Endothelial cell of umbilical vein (primary cell): ENCODE data around the gene POLN. TPM values are rescaled to one million over a fixed set of nuclear protein-coding genes. Genes with fewer than 3 reads are reported as not detected.

Experiments used
- BruUV-seq: library from RNA; stranded (reverse); fragments of 400-500 nt; replicated peaks from 2 replicates; lab custom pipeline; 2021; lab: Mats Ljungman, UMichigan
- CTCF ChIA-PET: fragments of 300-600, 350-600 bp; sonication (Branson Sonifier 250); formaldehyde crosslinking; loops from one replicate; lab custom pipeline; 2021; ENCODE audit warnings: antibody characterized with exemption, inconsistent platforms; lab: Charles Lee
- POLR2A ChIA-PET: fragments of 300-600, 350-600 bp; sonication (Branson Sonifier 250); formaldehyde crosslinking; loops from one replicate; lab custom pipeline; 2021; ENCODE audit warnings: antibody characterized with exemption, inconsistent platforms; lab: Charles Lee
- DNase-seq: peaks from one replicate; pipeline ENCODE4 v3.0.0-alpha.2; 2011; ENCODE audit warnings: low read depth, low spot score
- FAIRE-seq: peaks from 2 replicates; lab custom pipeline; 2011; peaks lifted over from hg19 to GRCh38; lab: Jason Lieb, UNC
- H2AFZ ChIP-seq: 2 replicates; pipeline ENCODE4 v1.6.0; 2012; ENCODE audit warnings: low read depth, low read length, control low read depth, inconsistent platforms
- H3K27ac ChIP-seq: 2 replicates; pipeline ENCODE4 v1.5.1; 2011; ENCODE audit warnings: low read depth, mild to moderate bottlenecking, control low read depth, low read length, moderate library complexity; ENCODE audit not compliant: insufficient read depth
- H3K27me3 ChIP-seq, 2 experiments: 2 replicates each; pipeline versions ENCODE4 v1.6.0 to v1.6.1; 2011; ENCODE audit warnings: low read length in 2 of 2, mixed read lengths in 1 of 2; ENCODE audit not compliant: control insufficient read depth in 2 of 2, insufficient read depth in 2 of 2
- H3K36me3 ChIP-seq, 2 experiments: 2 replicates in 1 of 2; 3 replicates in 1 of 2; pipeline ENCODE4 v1.5.1; 2011; ENCODE audit warnings: low read length in 2 of 2, mild to moderate bottlenecking in 1 of 2, moderate library complexity in 1 of 2; ENCODE audit not compliant: control insufficient read depth in 2 of 2, insufficient read depth in 2 of 2; ENCODE audit errors: extremely low read depth in 1 of 2
- H3K4me1 ChIP-seq: 3 replicates; pipeline ENCODE4 v1.5.1; 2011; ENCODE audit warnings: mild to moderate bottlenecking, low read length; ENCODE audit not compliant: control insufficient read depth, insufficient read depth; ENCODE audit errors: extremely low read depth
- H3K4me2 ChIP-seq: 2 replicates; pipeline ENCODE4 v1.6.1; 2011; ENCODE audit warnings: low read length, control low read depth, mixed read lengths; ENCODE audit not compliant: insufficient read depth
- H3K4me3 ChIP-seq, 3 experiments: fragments of 200-600 bp in 1 of 3; sonication (generic), shearing (Covaris generic) in 1 of 3; replicated peaks in 1 of 3; 2 replicates each; pipeline ENCODE4 v1.5.1; 2011 to 2016; ENCODE audit warnings: control low read depth in 3 of 3, low read length in 3 of 3, mild to moderate bottlenecking in 2 of 3, inconsistent platforms in 1 of 3, low read depth in 1 of 3, moderate library complexity in 1 of 3; ENCODE audit not compliant: insufficient read depth in 1 of 3
- H3K79me2 ChIP-seq: 2 replicates; pipeline ENCODE4 v1.6.0; 2012; ENCODE audit warnings: low read length, inconsistent platforms; ENCODE audit not compliant: control insufficient read depth, insufficient read depth
- H3K9ac ChIP-seq: replicated peaks from 2 replicates; pipeline ENCODE3; 2011; ENCODE audit warnings: low read length, control low read depth; ENCODE audit not compliant: insufficient read depth; ENCODE audit errors: extremely low read depth
- H3K9me1 ChIP-seq: replicated peaks from 3 replicates; pipeline ENCODE4 v1.6.0; 2011; ENCODE audit warnings: mild to moderate bottlenecking, low read length; ENCODE audit not compliant: control insufficient read depth, insufficient read depth; ENCODE audit errors: extremely low read depth
- H3K9me3 ChIP-seq: replicated peaks from 2 replicates; pipeline ENCODE4 v1.5.1; 2012; ENCODE audit warnings: low read length, inconsistent platforms; ENCODE audit not compliant: control insufficient read depth, insufficient read depth
- H4K20me1 ChIP-seq: replicated peaks from 2 replicates; pipeline ENCODE3; 2011; ENCODE audit warnings: mild to moderate bottlenecking, low read length; ENCODE audit not compliant: control insufficient read depth, insufficient read depth; ENCODE audit errors: extremely low read depth
- CTCF ChIP-seq, 2 donors: IDR thresholded peaks; 1 replicate in 1 of 2; 2 replicates in 1 of 2; pipeline ENCODE4 v1.5.1; 2011; ENCODE audit warnings: low read length in 2 of 2, mild to moderate bottlenecking in 2 of 2, moderate library complexity in 2 of 2, control low read depth in 1 of 2, inconsistent platforms in 1 of 2, low read depth in 1 of 2; ENCODE audit not compliant: insufficient read depth in 1 of 2; ENCODE audit errors: extremely low read depth in 1 of 2
- EZH2 ChIP-seq: IDR thresholded peaks from 2 replicates; pipeline ENCODE4 v1.6.1; 2012; ENCODE audit warnings: borderline replicate concordance, low read depth, mild to moderate bottlenecking, moderate library complexity, low read length, inconsistent platforms; ENCODE audit not compliant: severe bottlenecking
- FOS ChIP-seq: IDR thresholded peaks from 2 replicates; pipeline ENCODE4 v1.6.1; 2011; ENCODE audit warnings: mild to moderate bottlenecking, low read length, moderate library complexity, borderline replicate concordance; ENCODE audit not compliant: insufficient read depth
- GATA2 ChIP-seq: IDR thresholded peaks from 2 replicates; pipeline ENCODE4 v1.7.0; 2011; ENCODE audit warnings: low read depth, mild to moderate bottlenecking, moderate library complexity, mixed read lengths, low read length; ENCODE audit not compliant: insufficient read length, insufficient read depth
- JUN ChIP-seq: IDR thresholded peaks from 2 replicates; pipeline ENCODE4 v1.6.1; 2011; ENCODE audit warnings: borderline replicate concordance, low read depth; ENCODE audit not compliant: insufficient read length, insufficient read depth
- MYC ChIP-seq: IDR thresholded peaks from one replicate; pipeline ENCODE4 v1.6.1; 2011; ENCODE audit warnings: mild to moderate bottlenecking, low read depth, low read length
- POLR2A ChIP-seq: IDR thresholded peaks from 2 replicates; pipeline ENCODE4 v1.6.1; 2012; ENCODE audit warnings: low read depth, mild to moderate bottlenecking, control low read depth, low read length
- POLR2AphosphoS5 ChIP-seq: IDR thresholded peaks from 2 replicates; pipeline ENCODE4 v1.6.1; 2012; ENCODE audit warnings: low read depth, mild to moderate bottlenecking, control low read depth, low read length, moderate library complexity; ENCODE audit not compliant: insufficient read depth
- dilution Hi-C: fragments of 300-500 bp; cut with MboI; formaldehyde crosslinking; loops from one replicate; pipeline ENCODE4 v1.15.0; 2019; ENCODE audit warnings: low sequenced_read_pairs; ENCODE audit not compliant: extremely low pct_ligation_motif_present
- intact Hi-C: fragments of 100-400 bp; cut with micrococcal nuclease; formaldehyde crosslinking; loops from one replicate; pipeline ENCODE4 v1.10.0; 2022
- polyA plus RNA-seq, 4 experiments: library from polyadenylated mRNA; depleted of rRNA in 3 of 4; stranded (reverse) in 3 of 4; unstranded in 1 of 4; fragments of >200 nt; gene quantifications; 2 replicates each; pipeline versions ENCODE4 v1.2.1 to v1.2.3, GENCODE V29; 2011 to 2012; ENCODE audit warnings: missing spikeins in 1 of 4
- total RNA-seq: library from RNA; stranded (reverse); gene quantifications from 2 replicates; pipeline ENCODE4 v1.2.3, GENCODE V29; 2021
- TF ChIP-seq, protein P1 (sequence below): IDR thresholded peaks from 2 replicates; pipeline ENCODE4 v1.6.1; 2011; ENCODE audit not compliant: insufficient read depth, insufficient read length

The POLN gene
- total and polyA plus RNA-seq, 2 donors (not counting 3 experiments of a cell fraction or from before 2014, with no cell fraction given) = 1.3 to 4.2 TPM

DNA sequence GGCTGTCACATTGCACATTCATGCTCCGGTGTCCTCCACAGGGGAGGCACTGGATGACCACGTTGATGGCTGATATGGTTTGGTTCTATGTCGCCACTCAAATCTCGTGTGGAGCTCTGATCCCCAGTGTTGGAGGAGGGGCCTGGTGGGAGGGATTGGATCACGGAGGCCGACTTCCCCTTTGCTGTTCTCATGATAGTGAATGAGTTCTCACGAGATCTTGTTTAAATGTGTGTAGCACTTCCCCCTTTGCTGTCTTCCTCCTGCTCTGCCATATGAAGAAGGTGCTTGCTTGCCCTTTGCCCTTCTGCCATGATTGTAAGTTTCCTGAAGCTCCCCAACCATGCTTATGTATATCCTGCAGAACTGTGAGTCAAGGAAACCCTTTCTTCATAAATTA lies 205.1 kb downstream of the POLN start:
- Histone ChIP-seq H4K20me1 (no peaks in the 10 kb centered on the region), H3K9me3 (no peaks in the 10 kb centered on the region), H3K4me2 (no peak overlapping the region), H3K36me3 (no peaks in the 10 kb centered on the region), H3K4me1 (no peaks in the 10 kb centered on the region), H3K27ac (no peak overlapping the region), H2AFZ (no peak overlapping the region), H3K9ac (no peak overlapping the region), H3K27me3 (peaks cover 9 to 11% of the 10 kb centered on the region in 2 experiments), H3K9me1 (no peaks in the 10 kb centered on the region), H3K4me3 (no peak overlapping the region), H3K79me2 (no peaks in the 10 kb centered on the region)
- DNase-seq (no peak), FAIRE-seq (no peak)
- POLR2A ChIA-PET = no interaction called here
- no TSS peak for BruUV-seq
- dilution Hi-C loops (no loop called here), intact Hi-C loops (no loop called here)
- TF ChIP-seq FOS (no peak), GATA2 (no peak), POLR2A (no peak), POLR2AphosphoS5 (no peak), CTCF (IDR thresholded peaks at IDR 0.05; ENCODE audit: extremely low read depth in 1 of 2, insufficient read depth in 1 of 2, low read depth in 1 of 2, low read length in 2 of 2) (no peak), JUN (no peak), MYC (no peak), EZH2 (no peak)
- TF ChIP-seq, protein P1, sequence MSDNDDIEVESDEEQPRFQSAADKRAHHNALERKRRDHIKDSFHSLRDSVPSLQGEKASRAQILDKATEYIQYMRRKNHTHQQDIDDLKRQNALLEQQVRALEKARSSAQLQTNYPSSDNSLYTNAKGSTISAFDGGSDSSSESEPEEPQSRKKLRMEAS = no peak
- CTCF ChIA-PET = no interaction called here
